GM18907 (cell line): Measurements from ENCODE around the gene CELA3B.
"Not testable (repeated sequence)": the region's sequence is repeated elsewhere in the genome, so short reads cannot be mapped to it uniquely, and the experiment has no call there.

Experiments used
- ATAC-seq: cut with Tn5 transposase; IDR thresholded peaks from one replicate; pipeline ENCODE4 v1.9.1; 2021; ENCODE audit warnings: mild to moderate bottlenecking, moderate library complexity; ENCODE audit not compliant: unreplicated experiment

The CELA3B gene

GRCh38 chr1:21976703-21977239 lies at the start of gene CELA3B:
TSS of gene CELA3B (plus strand) at chr1:21977022. CDS start at chr1:21977040, 18 bp downstream.
- not testable (repeated sequence) for ATAC-seq

- ATAC-seq, result no peak
These were observed 49.1 kb upstream of the CELA3B start for GRCh38 chr1:21927533-21928237.

- ATAC-seq, result no peak
These were observed 46.7 kb upstream of the CELA3B start for GRCh38 chr1:21930080-21930571.

GRCh38 chr1:21930629-21931170 lies 46.1 kb upstream of the CELA3B start:
- ATAC-seq, result no peak

- no peak for ATAC-seq
These were observed 45.4 kb upstream of the CELA3B start for GRCh38 chr1:21931171-21932093.

- ATAC-seq, result no peak
These were observed 44.7 kb upstream of the CELA3B start for GRCh38 chr1:21932127-21932526.

- no peak for ATAC-seq
These were observed 43.2 kb upstream of the CELA3B start for GRCh38 chr1:21933397-21934248.

- no peak for ATAC-seq
These were observed 41.4 kb upstream of the CELA3B start for GRCh38 chr1:21935393-21935804.

- ATAC-seq, result no peak
These were observed 40.9 kb upstream of the CELA3B start for GRCh38 chr1:21935891-21936365.

- peak; percentile 9 for ATAC-seq
These were observed 40.3 kb upstream of the CELA3B start for GRCh38 chr1:21936366-21937031.

- ATAC-seq, result peak; percentile 31
These were observed 39.8 kb upstream of the CELA3B start, which contains the start of gene HSPG2 for GRCh38 chr1:21937034-21937371. TSS of gene HSPG2 (minus strand) at chr1:21937310. CDS start at chr1:21937217, 93 bp downstream.

- peak; percentile 55 for ATAC-seq
These were observed 39.3 kb upstream of the CELA3B start for GRCh38 chr1:21937372-21938121.

- no peak for ATAC-seq
These were observed 37.9 kb upstream of the CELA3B start for GRCh38 chr1:21938732-21939538.

- no peak for ATAC-seq
These were observed 37.0 kb upstream of the CELA3B start for GRCh38 chr1:21939650-21940374.

- ATAC-seq, result no peak
These were observed 36.3 kb upstream of the CELA3B start for GRCh38 chr1:21940492-21940891.

- no peak for ATAC-seq
These were observed 35.5 kb upstream of the CELA3B start for GRCh38 chr1:21941370-21941769.

GRCh38 chr1:21942464-21942863 lies 34.4 kb upstream of the CELA3B start:
- no peak for ATAC-seq
